Suppressor macrophage treated with lipopolysaccharide for 1 hour (primary cell): ENCODE results near the gene FOXN3.

Source experiments
- DNase-seq, 3 donors: peaks; one replicate each; pipeline ENCODE4 v3.0.0-alpha.2; 2020 to 2022

The FOXN3 gene

DNA sequence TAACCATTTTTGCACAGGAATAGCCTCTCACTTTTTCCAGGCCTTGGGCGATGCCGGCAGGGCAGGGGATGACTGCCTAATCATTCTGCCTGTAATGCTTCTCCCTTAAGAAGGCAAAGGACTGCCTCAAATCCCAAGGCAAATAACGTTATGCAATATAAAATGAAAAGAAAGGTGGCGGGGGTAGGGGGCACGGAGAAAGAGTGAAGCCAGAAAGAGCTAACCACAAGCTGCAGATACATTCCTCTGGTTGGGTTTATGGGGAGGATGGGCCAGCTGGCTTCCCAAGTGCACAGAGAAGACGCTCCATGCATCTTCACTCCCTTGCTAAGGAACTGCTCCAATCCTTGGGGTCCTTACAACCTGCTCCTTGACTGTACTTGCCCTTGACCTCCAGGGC, 229.5 kb downstream of the FOXN3 start:
- DNase-seq: no peak

GRCh38 chr14:89186856-89187376, 230.1 kb downstream of the FOXN3 start:
- no peak for DNase-seq

DNA sequence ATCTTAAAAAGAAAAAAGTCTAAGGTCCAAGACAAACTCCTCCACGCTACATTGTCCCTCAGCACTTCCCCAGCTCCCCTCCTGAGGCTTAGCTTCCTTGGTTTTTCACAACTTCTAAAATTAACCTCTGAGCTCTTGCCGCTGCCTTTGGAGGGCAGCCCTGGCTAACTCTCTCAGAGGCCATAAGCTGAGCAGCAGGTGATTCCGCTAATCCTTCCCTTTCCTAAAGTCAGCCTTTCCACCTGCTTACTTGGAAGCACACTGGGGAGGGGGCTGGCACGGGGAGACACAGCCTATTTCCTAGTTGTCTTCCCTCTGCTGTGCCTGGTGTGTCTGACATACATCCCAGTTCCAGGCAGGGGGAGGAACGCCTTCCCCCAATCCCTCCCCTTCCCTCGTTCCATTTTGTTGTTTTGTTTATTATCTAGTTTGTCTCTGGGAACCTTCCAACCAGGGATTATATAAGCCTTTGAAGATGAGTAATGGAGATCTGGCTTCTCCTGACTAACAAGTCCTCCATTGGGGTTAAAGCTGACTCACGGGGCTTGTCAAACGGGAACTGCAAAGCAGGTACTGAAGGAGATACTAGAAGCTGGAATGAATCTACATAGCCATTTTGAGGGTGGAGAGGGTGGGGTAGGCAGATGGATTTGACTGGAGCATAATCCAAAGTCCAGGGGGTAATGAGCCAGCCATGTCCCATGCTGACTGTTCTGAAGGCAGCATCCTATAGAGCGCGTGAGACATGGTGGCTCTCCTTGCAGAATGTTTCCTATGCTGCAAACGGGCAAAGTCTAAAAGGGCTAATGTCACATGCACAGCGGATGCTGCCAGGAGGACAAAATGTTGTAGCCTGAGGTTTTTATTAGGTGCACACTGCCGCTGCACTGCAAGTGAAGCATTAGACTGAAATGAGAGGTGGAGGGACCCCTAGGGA, 230.8 kb downstream of the FOXN3 start:
- no peak for DNase-seq

DNA sequence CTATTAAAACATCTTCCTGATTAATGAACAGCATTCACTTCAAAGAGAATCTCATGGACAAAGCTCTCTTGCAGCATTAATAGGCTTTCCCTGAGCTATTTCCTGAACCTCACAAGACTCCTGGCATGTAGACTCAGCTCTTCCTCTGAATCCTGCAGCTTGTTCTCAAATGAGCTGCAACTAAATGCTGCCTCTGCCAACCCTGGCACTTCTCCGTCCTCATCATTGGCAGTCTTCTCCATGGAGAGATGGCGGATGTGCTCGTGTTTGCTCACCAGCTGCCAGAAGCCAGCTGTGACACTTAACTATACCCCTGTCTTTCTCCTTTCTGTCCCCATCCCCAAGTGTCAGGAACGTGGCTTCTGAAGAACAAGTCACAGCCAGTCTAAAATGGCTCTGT, 232.1 kb downstream of the FOXN3 start:
- DNase-seq: no peak

DNA sequence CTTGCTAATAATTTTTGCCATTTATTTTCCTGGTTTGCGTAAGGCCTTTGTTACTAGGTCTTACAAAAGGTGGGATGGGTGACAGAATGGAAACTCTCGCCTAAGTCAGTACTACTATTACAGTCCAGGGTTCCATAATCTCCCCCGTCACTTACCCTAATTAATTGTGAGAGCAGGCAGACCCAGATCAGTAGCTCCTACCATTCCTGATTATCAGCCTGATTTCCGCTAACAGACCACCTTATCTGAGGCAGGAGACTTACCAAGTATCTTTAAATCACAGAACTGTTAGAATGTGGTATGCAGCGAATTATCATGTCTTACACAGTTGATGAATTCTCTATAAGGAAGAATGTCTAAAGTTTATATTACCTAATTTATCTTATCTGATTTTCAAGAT, 234.7 kb downstream of the FOXN3 start:
- DNase-seq: no peak

DNA sequence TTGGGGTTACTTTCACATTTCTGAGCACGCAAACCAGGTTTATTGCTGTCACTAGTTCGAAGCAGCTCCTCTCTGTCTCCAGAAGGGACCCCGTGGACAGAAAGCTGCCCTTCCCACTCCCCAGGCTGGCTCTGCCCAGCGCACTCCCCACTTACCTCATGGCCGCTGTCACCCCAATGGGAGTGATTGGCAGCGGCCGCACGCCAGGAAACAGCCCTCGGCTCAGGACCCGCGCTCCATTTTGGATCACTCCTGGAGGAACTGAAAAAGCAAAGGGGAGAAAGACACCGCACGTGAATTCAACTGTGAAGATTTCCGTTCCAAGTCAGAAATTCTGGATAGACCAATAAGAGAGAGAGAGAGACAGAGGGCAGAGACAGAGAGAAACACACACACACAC, 236.5 kb downstream of the FOXN3 start:
- no peak for DNase-seq

GRCh38 chr14:89179891-89180404, 237.1 kb downstream of the FOXN3 start:
- DNase-seq: no peak

DNA sequence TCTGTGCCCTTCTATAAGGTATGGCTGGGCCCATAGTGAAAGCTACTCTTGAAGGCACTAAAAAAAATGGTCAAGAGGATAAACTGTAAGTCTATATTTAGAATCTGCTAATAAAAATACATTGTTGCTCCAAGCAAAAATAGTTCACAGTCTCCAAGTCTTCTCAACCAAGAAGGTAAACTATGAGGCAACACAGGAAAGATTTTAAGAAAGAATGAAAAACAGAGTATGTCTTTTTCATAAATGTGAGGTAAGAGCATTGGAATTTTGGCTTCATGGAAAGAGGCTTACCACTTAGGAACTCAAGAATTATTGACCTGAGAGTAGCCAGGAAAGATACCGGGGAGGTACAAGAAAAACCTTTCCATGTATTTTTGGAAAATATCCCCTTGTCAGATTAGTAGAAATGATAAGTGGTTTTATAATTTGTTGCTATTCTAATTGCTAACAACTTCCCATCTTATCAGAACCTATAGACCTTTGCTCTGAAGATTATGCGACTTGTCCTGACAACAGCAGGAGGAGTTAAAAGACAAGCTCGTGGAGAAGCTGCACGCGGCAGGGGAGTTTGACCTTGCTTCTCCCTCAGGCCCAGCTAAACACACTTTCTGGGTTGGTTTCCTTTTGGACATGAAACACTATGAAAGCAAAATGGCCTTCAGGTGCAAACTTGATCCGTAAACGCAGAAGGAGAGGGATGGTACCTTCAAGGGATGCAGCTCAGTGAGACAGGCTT, 238.1 kb downstream of the FOXN3 start:
- no peak for DNase-seq

DNA sequence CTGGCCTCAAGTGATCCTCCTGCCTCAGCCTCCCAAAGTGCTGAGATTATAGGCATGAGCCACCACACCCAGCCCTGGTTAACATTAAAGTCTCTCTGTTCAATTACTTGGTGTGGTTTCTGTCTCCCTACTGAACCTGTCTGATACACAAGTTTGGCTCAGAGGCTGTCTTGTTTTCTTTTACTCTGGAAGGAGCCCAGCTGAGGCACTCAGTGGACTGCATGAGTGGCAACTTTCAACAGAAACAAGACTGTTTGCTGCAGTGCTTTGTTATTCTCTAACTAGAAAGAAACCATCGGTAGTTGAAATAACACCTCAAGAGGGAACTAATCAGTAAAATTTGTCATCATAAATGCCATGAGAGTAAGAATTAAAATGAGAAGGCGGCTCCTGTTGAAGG, 238.7 kb downstream of the FOXN3 start:
- no peak for DNase-seq

- no peak for DNase-seq
These were observed 240.9 kb downstream of the FOXN3 start for GRCh38 chr14:89175881-89176799.

GRCh38 chr14:89171628-89172027, 245.4 kb downstream of the FOXN3 start:
- DNase-seq: no peak

- no peak for DNase-seq
These were observed 245.9 kb downstream of the FOXN3 start for GRCh38 chr14:89171168-89171567.

DNA sequence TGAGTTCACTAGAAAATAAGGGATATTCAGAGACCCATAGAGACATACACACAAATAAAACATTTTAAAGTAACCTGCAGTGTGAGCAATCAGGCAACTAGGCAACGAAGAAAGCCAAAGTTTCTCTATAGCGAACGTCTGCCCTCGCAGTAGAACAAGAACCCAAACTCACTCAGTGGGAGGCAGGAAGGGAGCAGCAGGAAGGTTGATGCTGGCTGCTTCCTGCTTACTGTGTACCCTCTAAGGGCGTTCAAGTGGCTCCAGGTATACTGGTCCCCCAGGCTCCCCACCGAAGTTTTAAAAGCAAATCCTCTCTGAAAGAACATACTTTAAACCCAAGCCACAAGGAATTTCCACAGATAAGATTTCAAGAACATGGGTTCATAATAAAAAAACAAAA, 249.3 kb downstream of the FOXN3 start:
- DNase-seq: no peak

GRCh38 chr14:89166633-89167032, 250.4 kb downstream of the FOXN3 start:
- DNase-seq: peak in 2 of 3 donors; percentile 8 to 38

DNA sequence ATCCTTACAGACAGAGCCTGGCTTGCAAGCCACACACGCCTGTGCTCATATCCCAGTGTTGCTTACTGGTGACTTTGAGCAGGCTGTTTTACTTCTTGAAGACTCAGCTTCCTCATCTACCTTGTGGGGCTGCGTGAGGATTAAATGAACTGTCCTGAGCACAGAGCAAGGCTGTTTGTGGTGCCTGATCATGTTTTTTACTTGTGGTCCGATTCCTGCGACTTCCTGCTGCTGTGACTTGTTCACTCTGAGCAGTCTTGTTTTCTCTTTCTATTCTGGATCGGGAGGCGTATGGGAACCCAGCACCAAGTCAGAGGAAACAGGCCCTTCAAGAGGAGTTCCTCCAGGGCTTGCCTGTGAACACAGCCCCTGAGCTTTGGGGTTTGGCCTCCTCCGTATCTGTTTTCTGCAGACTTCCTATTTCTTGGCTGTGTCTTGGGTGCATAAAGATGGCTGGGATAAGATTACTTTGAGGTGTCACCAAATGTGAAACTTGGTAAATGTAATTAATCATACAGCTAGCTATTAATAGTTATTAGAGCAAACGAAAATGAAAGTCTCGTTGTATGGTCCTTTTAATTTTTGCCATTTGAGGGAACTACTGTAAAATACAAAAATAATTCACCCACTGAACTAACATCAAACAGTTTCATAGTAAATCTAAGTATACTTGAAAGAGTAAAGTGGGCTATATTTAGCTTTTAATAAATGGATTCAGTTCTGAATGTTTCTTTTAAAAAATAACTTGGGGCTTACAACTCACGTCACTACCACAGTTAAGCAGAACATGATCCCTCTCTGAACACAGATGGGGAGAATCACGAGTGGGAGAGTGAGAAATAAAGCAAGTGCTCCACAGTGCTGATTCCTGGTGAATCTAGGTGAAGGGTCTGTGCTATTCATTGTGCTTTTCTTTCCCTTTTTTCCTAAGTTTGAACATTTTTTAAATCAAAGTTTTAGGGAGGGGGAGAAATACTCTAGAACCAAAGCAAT, 251.5 kb downstream of the FOXN3 start:
- DNase-seq: peak; percentile 59 to 70 (median 66)

DNA sequence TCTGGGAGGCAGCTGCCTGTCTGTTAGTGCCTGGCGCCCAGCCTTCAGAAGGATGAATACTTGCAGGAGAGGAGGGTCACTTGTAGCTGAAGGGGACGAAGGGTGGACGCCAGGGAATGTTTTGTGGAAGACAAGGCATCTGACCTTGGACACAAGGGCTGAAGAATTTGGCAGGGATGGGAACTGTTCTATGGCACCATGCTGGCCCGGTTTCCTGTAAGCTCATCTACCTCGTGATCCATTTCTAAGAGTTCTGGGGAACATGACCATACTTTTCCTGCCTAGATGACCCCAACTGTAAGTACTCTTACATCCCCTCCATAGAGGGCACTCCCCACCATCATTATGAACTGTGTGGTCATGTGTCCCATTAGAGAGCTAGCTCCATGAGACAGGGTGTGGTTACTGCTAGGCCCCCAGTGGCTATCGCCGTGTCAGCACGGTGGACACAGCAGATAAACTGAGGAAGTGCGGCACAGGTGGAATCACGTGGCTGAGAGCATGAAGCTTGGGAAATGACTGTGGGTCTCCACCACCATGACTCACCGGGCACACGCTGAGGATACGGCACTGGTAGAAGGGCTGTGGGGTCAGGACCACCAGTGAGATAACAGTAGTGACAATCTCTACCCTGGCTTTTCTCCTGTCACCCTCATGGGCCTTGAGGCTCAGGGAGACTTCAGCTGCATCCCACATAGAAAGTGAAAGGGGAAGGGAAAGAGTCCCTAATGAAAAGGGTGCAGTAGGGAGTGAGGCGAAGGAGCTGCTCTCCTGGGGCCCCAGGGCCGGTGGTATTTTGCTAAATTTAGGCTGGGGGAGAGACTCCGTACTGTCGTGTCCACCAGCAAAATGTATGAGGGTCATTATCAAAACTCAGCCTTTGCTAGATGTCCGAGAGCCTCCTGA, 252.6 kb downstream of the FOXN3 start:
- DNase-seq: peak; percentile 51 to 63 (median 62)

DNA sequence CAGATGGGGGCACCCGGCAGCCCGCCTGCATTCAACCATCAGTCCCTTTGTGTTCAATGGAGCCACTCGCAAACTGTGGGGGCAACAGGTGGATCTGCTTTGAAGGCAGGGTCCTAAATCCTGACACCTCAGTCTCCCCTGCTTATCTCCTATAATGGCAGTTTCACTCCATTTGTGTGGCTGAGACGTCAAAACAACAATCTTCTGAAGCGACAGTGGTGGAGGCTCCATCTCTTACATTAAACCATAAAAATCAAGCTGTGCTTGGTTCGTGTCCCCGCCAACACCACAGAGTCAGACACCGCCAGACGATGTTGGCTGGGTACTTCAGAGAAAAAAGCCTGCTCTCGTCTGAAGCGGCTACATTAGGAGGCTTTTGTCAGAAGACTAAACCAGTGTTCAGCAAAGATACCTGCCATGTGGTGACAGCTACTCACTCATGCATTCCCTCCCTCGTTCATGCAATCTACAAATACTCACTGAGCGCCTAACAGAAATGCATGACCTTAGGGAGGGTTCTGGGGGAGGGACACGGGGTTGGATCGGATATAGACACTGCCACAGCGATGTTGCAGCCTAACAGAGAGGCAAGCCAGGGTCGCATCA, 253.9 kb downstream of the FOXN3 start:
- DNase-seq: no peak

- DNase-seq: no peak
These were observed 254.4 kb downstream of the FOXN3 start for GRCh38 chr14:89162586-89162985.

DNA sequence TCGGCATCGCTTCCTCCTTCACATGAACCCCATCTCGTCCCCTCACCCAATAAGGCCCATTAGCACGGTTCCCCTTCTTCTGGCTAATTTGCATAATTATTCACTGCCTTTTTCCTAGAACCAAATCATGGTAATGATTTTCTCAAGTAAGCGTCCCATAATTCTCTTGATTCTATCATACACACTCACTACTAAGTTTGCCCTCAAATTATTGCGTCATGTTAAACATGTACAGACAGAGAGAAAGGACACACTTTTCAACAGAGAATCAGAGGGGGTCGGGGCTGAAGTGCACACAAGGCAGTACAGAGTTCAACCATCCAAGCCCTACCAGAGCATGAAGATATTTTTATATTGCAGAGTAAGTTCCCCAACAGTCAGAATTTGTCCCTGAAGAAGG, 256.6 kb downstream of the FOXN3 start:
- DNase-seq: no peak

GRCh38 chr14:89158701-89159100, 258.3 kb downstream of the FOXN3 start:
- DNase-seq: no peak
